ENCODE results near the gene DENND2D.
A peak's percentile ranks its signal among the peaks of the same experiment; 100 is the strongest.
"Not testable (repeated sequence)": the region's sequence is repeated elsewhere in the genome, so short reads cannot be mapped to it uniquely, and the experiment has no call there.

Gene DENND2D

GRCh38 chr1:111222308-111223125 is 22.1 kb upstream of the DENND2D start:
- no peak for DNase-seq (ENCODE audit: low read depth, low spot score)
- peak overlapping the region; percentile 15 for H3K27ac ChIP-seq

GRCh38 chr1:111221633-111222291 is 21.3 kb upstream of the DENND2D start:
- no peak for DNase-seq (ENCODE audit: low read depth, low spot score)
- no peak overlapping the region for H3K27ac ChIP-seq

GRCh38 chr1:111221276-111221632 is 20.8 kb upstream of the DENND2D start:
- DNase-seq (ENCODE audit: low read depth, low spot score), result no peak
- no peak overlapping the region for H3K27ac ChIP-seq

GRCh38 chr1:111220302-111220890 is 19.9 kb upstream of the DENND2D start:
- no peak for DNase-seq (ENCODE audit: low read depth, low spot score)
- H3K27ac ChIP-seq, result no peak overlapping the region

- H3K27ac ChIP-seq, result no peak overlapping the region
- DNase-seq (ENCODE audit: low read depth, low spot score), result no peak
Observed at GRCh38 chr1:111219557-111220286, 19.3 kb upstream of the DENND2D start.

GRCh38 chr1:111218701-111219556 is 18.5 kb upstream of the DENND2D start:
- no peak overlapping the region for H3K27ac ChIP-seq
- DNase-seq (ENCODE audit: low read depth, low spot score), result no peak

GRCh38 chr1:111217183-111217910 is 16.9 kb upstream of the DENND2D start:
- no peak overlapping the region for H3K27ac ChIP-seq
- no peak for DNase-seq (ENCODE audit: low read depth, low spot score)

- no peak overlapping the region for H3K27ac ChIP-seq
- no peak for DNase-seq (ENCODE audit: low read depth, low spot score)
Observed at GRCh38 chr1:111216751-111217150, 16.3 kb upstream of the DENND2D start.

- not testable (repeated sequence) for DNase-seq (ENCODE audit: low read depth, low spot score)
- peak overlapping the region; percentile 47 for H3K27ac ChIP-seq
Observed at GRCh38 chr1:111215285-111215684, 14.8 kb upstream of the DENND2D start.

GRCh38 chr1:111214884-111215283 is 14.4 kb upstream of the DENND2D start:
- peak overlapping the region; percentile 47 for H3K27ac ChIP-seq
- no peak for DNase-seq (ENCODE audit: low read depth, low spot score)

GRCh38 chr1:111214074-111214801 is 13.8 kb upstream of the DENND2D start:
- DNase-seq (ENCODE audit: low read depth, low spot score), result no peak
- peak overlapping the region; percentile 47 for H3K27ac ChIP-seq

- no peak for DNase-seq (ENCODE audit: low read depth, low spot score)
- no peak overlapping the region for H3K27ac ChIP-seq
Observed at GRCh38 chr1:111213412-111213811, 13.0 kb upstream of the DENND2D start.

- no peak overlapping the region for H3K27ac ChIP-seq
- DNase-seq (ENCODE audit: low read depth, low spot score), result no peak
Observed at GRCh38 chr1:111212634-111213335, 12.3 kb upstream of the DENND2D start.

- H3K27ac ChIP-seq, result no peak overlapping the region
- no peak for DNase-seq (ENCODE audit: low read depth, low spot score)
Observed at GRCh38 chr1:111211921-111212320, 11.5 kb upstream of the DENND2D start.

- DNase-seq (ENCODE audit: low read depth, low spot score), result peak; percentile 65
- H3K27ac ChIP-seq, result peak overlapping the region; percentile 64
Observed at GRCh38 chr1:111209622-111210021, 9.2 kb upstream of the DENND2D start.

- H3K27ac ChIP-seq, result peak overlapping the region; percentile 64
- no peak for DNase-seq (ENCODE audit: low read depth, low spot score)
Observed at GRCh38 chr1:111208921-111209320, 8.5 kb upstream of the DENND2D start.

- H3K27ac ChIP-seq, result peak overlapping the region; percentile 79
- DNase-seq (ENCODE audit: low read depth, low spot score), result no peak
Observed at GRCh38 chr1:111205714-111206050, 5.2 kb upstream of the DENND2D start.

All from epithelial cell of prostate (primary cell).